SW480 (cell line): Measurements from ENCODE around the gene GPD1L.
A peak's percentile ranks its signal among the peaks of the same experiment; 100 is the strongest.
"Not testable (repeated sequence)": the region's sequence is repeated elsewhere in the genome, so short reads cannot be mapped to it uniquely, and the experiment has no call there.

Experiments
- DNase-seq: peaks from one replicate; pipeline ENCODE4 v3.0.0-alpha.2; 2016; ENCODE audit warnings: low spot score

Gene GPD1L

GRCh38 chr3:32106132-32106928, at the start of gene GPD1L:
Gene GPD1L, plus strand, starts transcription at chr3:32106620. Its CDS starts 92 bp downstream, at chr3:32106712.
- peak; percentile 92 for DNase-seq

- not testable (repeated sequence) for DNase-seq
Observed at GRCh38 chr3:32058465-32058864, 48.0 kb upstream of the GPD1L start.

- DNase-seq: no peak
Observed at GRCh38 chr3:32062950-32063582, 43.4 kb upstream of the GPD1L start.

GRCh38 chr3:32066686-32067085, 39.7 kb upstream of the GPD1L start:
- DNase-seq: no peak

GRCh38 chr3:32074194-32074593, 32.2 kb upstream of the GPD1L start:
- not testable (repeated sequence) for DNase-seq

- no peak for DNase-seq
Observed at GRCh38 chr3:32076566-32076965, 29.9 kb upstream of the GPD1L start.

- no peak for DNase-seq
Observed at GRCh38 chr3:32077260-32078084, 28.9 kb upstream of the GPD1L start.

- DNase-seq: no peak
Observed at GRCh38 chr3:32078085-32078634, 28.3 kb upstream of the GPD1L start.

GRCh38 chr3:32078864-32079263, 27.6 kb upstream of the GPD1L start:
- no peak for DNase-seq

- DNase-seq: no peak
Observed at GRCh38 chr3:32082721-32083120, 23.7 kb upstream of the GPD1L start.

GRCh38 chr3:32083702-32084270, 22.6 kb upstream of the GPD1L start:
- DNase-seq: no peak

GRCh38 chr3:32084870-32085269, 21.6 kb upstream of the GPD1L start:
- no peak for DNase-seq

- DNase-seq: no peak
Observed at GRCh38 chr3:32086464-32086863, 20.0 kb upstream of the GPD1L start.

GRCh38 chr3:32089476-32089875, 16.9 kb upstream of the GPD1L start:
- DNase-seq: no peak

GRCh38 chr3:32093204-32093603, 13.2 kb upstream of the GPD1L start:
- DNase-seq: no peak

GRCh38 chr3:32095431-32095830, 11.0 kb upstream of the GPD1L start:
- peak; percentile 30 for DNase-seq

- no peak for DNase-seq
Observed at GRCh38 chr3:32097768-32098167, 8.7 kb upstream of the GPD1L start.

- DNase-seq: no peak
Observed at GRCh38 chr3:32098528-32098927, 7.9 kb upstream of the GPD1L start.

GRCh38 chr3:32100465-32100864, 6.0 kb upstream of the GPD1L start:
- DNase-seq: no peak

- no peak for DNase-seq
Observed at GRCh38 chr3:32102289-32102688, 4.1 kb upstream of the GPD1L start.

GRCh38 chr3:32104492-32104891, 1.9 kb upstream of the GPD1L start:
- no peak for DNase-seq
